Stimulated activated CD8-positive, alpha-beta memory T cell treated with anti-CD3 and anti-CD28 coated beads, Interleukin-4, amount 100 ng/mL, for 4 hours (primary cell): ENCODE measurements around the gene ROBO2.

Experiments used
- DNase-seq, 2 donors: peaks; one replicate each; pipeline ENCODE4 v3.0.0-alpha.2; 2020; ENCODE audit warnings: low read depth in 2 of 2, low spot score in 1 of 2

ROBO2 gene

GRCh38 chr3:77186319-77186718, 146.4 kb downstream of the ROBO2 start:
- no peak for DNase-seq

GRCh38 chr3:77186728-77187127, 146.8 kb downstream of the ROBO2 start:
- no peak for DNase-seq

DNA sequence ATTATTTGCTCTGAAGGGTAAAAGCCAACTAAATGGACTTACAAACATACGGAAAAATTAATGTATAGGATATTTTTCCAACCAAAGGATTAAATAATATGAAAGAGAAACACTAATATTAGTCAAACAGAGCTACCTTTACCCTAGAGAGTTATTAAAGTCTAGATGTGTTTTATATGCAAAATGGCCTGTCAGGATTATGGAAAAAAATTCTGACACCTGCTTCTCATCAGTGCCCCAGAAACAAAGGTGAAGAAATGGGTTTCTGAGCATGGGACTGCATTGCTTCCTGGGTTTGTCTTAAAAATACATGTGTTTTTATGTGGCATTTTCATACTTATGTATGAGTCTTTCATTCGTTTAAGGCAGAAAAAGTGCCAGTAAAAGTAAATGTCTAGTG, 148.3 kb downstream of the ROBO2 start:
- no peak for DNase-seq

- DNase-seq, result no peak
Measured at GRCh38 chr3:77189258-77189657, 149.4 kb downstream of the ROBO2 start.

GRCh38 chr3:77189684-77190083, 149.8 kb downstream of the ROBO2 start:
- no peak for DNase-seq

DNA sequence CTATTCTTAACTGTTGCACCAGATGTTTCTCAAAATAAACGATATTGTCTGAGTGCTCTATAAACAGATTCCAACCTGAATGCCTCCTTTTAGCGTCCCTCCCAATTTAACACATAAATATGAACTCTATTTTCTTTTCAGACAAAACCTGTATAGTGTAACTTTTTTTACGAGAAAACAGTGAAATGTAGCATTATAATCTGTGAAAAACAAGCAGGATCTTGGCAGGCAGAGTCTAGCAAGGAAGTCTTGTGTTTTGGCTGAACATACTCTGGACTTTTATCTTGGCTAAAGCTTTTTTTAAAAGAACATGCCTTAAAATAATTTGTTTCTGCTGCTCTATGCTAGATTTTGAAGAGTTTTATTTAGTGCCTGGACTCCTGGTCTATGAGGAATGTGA, 150.5 kb downstream of the ROBO2 start:
- no peak for DNase-seq

- DNase-seq, result no peak
Measured at GRCh38 chr3:77191014-77191413, 151.1 kb downstream of the ROBO2 start.

- DNase-seq, result no peak
Measured at GRCh38 chr3:77191640-77192039, 151.7 kb downstream of the ROBO2 start.

DNA sequence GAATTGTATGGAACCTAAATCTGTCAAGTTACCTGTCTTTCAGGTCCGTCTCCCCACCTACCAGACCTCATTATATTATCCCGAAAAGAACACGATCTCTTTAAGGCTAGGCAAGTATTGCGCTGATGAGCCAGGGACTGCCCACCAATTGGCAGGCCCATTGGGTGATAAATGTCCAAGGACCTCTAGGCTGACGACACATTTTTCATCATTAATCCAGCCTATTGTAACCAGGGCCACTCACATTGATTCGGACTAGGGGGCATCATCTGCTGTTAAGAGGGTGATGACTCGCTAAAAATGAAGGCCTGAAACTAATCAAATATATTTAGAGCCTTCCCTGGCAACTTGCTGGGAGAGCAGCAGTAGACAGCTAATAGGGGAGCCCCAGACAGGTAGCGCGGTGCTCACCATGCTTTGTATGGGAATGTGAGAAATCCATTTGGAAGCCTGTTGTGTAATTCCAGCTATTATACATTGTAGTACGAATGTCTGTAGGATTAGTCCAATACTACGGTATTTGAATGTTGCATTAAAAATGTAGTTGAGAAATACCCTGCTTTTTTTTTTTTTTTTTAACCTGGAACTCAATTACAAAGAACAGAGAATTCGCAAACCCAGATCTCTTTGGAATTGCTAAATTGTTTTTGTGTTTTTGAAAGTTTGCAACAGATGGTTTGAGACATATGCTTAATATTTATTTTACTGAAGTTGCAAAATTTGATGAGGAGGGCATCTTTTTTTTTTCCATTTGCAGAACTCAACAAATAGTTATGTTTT, 156.1 kb downstream of the ROBO2 start:
- DNase-seq, result no peak

- no peak for DNase-seq
Measured at GRCh38 chr3:77197408-77197807, 157.5 kb downstream of the ROBO2 start.

DNA sequence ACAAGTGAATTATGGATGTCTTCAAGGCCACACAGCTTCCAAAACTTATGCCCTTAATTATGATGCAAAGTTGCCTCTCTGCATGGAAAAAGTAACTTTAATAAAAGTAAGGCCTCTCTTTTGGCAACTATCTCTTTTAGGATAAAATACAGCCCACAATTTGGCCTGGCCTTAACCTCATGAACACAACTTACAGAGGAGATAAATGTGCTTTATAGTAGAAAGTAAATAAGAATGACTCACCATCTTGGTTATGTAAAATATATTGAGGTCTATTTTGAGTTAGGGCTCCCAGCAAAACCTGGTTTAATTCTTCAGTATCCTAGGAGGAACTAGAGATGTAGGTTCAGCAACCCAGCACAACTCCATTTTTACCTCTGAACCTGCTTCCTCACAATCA, 164.0 kb downstream of the ROBO2 start:
- no peak for DNase-seq

DNA sequence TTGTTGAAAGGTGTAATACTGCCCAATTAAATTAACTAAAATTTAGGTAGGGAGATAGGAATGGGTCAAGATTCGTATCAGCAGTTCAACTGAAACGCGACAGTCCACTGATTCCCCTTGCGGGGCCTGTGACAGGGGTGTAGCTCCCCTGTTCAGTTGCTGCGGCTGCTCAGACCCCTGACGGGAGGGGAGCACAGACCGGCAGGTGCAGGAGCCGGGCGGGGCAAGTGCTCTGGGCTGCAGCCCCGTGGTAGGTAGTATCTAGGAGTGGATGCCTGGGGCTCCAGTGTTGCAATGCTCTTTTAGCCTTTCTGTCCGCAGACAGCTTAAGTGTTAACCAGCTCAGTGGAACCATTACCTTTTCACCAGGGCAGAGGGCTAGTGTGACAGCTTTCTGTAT, 164.9 kb downstream of the ROBO2 start:
- no peak for DNase-seq

DNA sequence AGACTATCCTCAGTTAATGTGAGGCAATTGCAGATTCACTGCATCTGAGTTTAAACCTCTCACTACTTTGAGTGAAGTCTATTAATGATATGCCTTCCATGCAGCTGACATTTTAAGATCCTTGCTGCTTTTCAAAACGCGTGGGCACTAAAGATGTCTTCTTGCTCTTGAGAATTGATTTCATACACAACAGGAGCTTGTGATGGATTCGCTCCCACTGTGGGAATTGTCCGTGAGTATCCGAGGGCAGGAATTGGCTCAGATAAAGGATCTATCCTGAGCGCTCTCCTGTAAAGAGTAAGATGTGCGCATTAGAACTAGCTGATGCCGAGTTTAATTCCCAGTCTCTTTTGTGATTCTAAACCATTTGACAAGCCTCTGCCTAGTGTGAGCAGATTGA, 167.9 kb downstream of the ROBO2 start:
- DNase-seq, result no peak

DNA sequence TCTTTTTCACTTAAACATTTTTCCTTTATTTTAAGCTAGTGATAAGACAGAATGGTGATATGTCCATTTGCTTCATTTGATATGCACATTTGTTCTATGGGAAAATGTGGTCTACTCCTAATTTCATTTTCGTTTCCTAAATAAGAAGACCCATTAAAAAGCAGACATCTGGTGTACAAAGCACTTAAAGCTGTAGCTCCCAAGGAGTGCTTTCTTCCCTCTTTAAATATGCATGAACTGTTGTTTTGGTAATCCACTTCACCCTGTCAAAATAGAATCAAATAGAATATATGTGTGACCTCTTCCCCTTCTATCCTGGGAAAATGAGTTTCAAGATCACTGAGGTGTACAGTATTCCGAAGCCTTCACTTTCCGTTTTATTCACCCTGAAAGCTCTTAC, 182.8 kb downstream of the ROBO2 start:
- no peak for DNase-seq

GRCh38 chr3:77227567-77227966, 187.7 kb downstream of the ROBO2 start:
- no peak for DNase-seq

DNA sequence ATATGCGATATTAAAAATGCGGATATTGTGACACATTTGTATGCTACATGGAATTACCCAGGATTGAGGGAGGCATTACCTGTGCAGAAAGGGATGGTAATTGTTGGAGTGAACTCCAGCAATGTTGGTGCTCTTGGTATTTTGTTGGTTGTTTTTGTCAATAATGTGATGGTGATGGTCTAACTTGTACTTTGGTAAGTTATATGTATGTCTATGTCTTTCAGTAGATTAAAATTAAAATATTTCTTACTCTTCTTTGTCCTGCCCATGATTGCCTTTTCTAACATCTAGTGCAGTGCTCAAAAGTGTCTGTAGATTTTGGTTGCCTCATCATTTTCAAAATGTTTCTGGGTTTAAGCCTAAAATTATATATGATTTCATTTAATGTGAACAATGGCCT, 192.7 kb downstream of the ROBO2 start:
- DNase-seq, result no peak

DNA sequence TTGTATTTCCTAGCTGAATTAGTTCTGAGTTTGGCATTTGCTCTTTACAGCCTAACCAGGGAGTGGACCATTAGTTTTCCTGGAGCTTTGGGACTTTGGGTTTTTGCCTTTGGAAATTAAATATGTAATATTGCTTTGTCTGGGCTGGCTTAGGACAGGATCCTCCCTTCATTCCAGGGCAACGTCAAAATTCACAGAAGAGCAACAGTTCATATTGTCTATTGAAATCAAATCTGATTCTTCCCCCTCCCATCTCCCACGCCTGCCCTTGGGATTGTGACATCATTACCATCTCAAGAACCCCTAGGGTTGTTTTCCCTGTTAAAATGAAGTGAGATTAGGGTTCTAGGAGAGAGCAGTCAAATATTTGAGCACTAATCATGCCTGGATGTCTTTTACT, 194.1 kb downstream of the ROBO2 start:
- no peak for DNase-seq

GRCh38 chr3:77236118-77236517, 196.2 kb downstream of the ROBO2 start:
- DNase-seq, result no peak

- DNase-seq, result no peak
Measured at GRCh38 chr3:77240072-77240650, 200.3 kb downstream of the ROBO2 start.

- no peak for DNase-seq
Measured at GRCh38 chr3:77242371-77242770, 202.5 kb downstream of the ROBO2 start.

DNA sequence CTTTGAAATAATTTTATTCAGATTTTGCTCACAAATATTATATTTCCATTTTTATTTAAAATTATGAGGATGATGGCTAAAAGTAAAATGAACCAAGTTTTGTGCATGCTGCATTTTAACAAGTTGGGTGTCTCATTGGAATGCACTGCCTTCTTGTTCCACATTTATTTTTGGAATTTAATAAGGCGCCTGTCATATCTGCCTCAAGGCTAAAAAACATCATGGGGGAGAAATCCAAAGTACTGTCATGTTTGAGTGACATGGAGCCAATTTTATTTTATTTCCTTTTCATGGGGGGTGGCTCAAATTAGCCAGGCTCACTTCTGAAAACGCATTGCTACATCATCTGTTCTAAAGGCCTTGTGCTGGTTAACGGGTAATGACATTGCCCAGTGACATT, 205.1 kb downstream of the ROBO2 start:
- DNase-seq, result no peak

DNA sequence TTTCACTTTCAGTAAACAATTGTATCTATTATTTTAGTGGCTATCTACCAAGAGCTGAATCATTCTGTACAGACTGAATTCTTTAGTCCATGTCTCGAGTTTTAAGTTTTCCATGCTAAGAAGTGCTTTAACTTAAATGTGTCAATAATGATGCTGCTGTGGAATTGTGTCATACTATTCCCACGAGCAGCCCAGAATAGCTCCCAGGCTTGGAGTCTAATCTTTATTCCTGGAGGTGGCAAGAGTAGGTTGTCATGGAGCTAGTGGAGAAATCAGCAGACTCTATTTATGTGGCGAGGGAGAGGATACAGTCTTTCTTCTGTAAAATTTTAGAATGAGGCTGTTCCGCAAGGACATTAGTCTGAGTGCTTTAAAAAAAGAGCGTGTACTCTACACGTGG, 207.2 kb downstream of the ROBO2 start:
- no peak for DNase-seq

DNA sequence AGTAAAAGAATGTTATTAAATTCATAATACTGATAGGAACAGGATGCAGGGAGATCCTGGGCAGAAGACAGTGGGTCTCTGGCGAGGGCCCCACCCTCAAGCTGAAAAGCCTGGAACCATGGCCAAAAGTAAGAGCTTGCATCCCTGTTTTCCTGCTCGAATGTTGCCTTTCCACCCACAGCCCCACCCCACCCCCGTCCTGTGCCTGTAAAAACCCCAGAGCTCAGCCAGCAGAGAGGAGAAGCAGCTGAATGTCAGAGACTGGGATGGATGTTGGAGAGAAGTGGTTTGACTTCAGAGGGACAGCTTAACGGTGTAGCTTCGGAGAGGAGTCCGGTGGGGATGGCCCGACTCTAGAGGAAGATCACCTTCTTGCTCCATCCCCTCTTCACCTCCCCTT, 207.9 kb downstream of the ROBO2 start:
- DNase-seq, result no peak
